ENCODE results near the gene GALK2.
"Not testable (repeated sequence)": the region's sequence is repeated elsewhere in the genome, so short reads cannot be mapped to it uniquely, and the experiment has no call there.

GALK2 gene

GRCh38 chr15:49155834-49156627 is 14.0 kb upstream of the GALK2 start:
- H3K4me3 ChIP-seq (ENCODE audit: low read depth, low read length) = peak overlapping the region; percentile 82
- no peak for TF ChIP-seq CTCF (IDR thresholded peaks at IDR 0.05; ENCODE audit: control insufficient read depth, extremely low read depth, insufficient read depth)
- DNase-seq (ENCODE audit: low read depth) = no peak

GRCh38 chr15:49163678-49164077 is 6.4 kb upstream of the GALK2 start:
- no peak for TF ChIP-seq CTCF (IDR thresholded peaks at IDR 0.05; ENCODE audit: control insufficient read depth, extremely low read depth, insufficient read depth)
- no peak for DNase-seq (ENCODE audit: low read depth)
- H3K4me3 ChIP-seq (ENCODE audit: low read depth, low read length) = no peak overlapping the region

- no peak for TF ChIP-seq CTCF (IDR thresholded peaks at IDR 0.05; ENCODE audit: control insufficient read depth, extremely low read depth, insufficient read depth)
- DNase-seq (ENCODE audit: low read depth) = no peak
- no peak overlapping the region for H3K4me3 ChIP-seq (ENCODE audit: low read depth, low read length)
Observed at GRCh38 chr15:49164865-49165264, 5.2 kb upstream of the GALK2 start.

GRCh38 chr15:49168016-49168415 is 2.0 kb upstream of the GALK2 start:
- no peak for TF ChIP-seq CTCF (IDR thresholded peaks at IDR 0.05; ENCODE audit: control insufficient read depth, extremely low read depth, insufficient read depth)

GRCh38 chr15:49171790-49172189 is 1.7 kb downstream of the GALK2 start:
- no peak for TF ChIP-seq CTCF (IDR thresholded peaks at IDR 0.05; ENCODE audit: control insufficient read depth, extremely low read depth, insufficient read depth)
- DNase-seq (ENCODE audit: low read depth) = no peak

More at GRCh38 chr15:49168016-49168415, 2.0 kb upstream of the GALK2 start:
- H3K4me3 ChIP-seq (ENCODE audit: low read depth, low read length) = no peak overlapping the region
- no peak for DNase-seq (ENCODE audit: low read depth)

GRCh38 chr15:49174902-49175301 is 4.9 kb downstream of the GALK2 start:
- TF ChIP-seq CTCF (IDR thresholded peaks at IDR 0.05; ENCODE audit: control insufficient read depth, extremely low read depth, insufficient read depth) = no peak
- no peak overlapping the region for H3K4me3 ChIP-seq (ENCODE audit: low read depth, low read length)
- DNase-seq (ENCODE audit: low read depth) = no peak

More at GRCh38 chr15:49171790-49172189, 1.7 kb downstream of the GALK2 start:
- H3K4me3 ChIP-seq (ENCODE audit: low read depth, low read length) = no peak overlapping the region

GRCh38 chr15:49175582-49176397 is 5.7 kb downstream of the GALK2 start:
- DNase-seq (ENCODE audit: low read depth) = not testable (repeated sequence)

More at GRCh38 chr15:49175582-49176397, 5.7 kb downstream of the GALK2 start:
- H3K4me3 ChIP-seq (ENCODE audit: low read depth, low read length) = not testable (repeated sequence)

All from LNCaP clone FGC (cell line).